NCI-H1417 (cell line): ENCODE data around the gene SRPRA.
"Not testable (repeated sequence)": the region's sequence is repeated elsewhere in the genome, so short reads cannot be mapped to it uniquely, and the experiment has no call there.

ENCODE experiments used
- DNase-seq, 3 experiments: peaks; one replicate each; lab custom pipeline; 2025; lab: John Stamatoyannopoulos, UW

SRPRA gene

GRCh38 chr11:126282736-126283591 lies 14.3 kb upstream of the SRPRA start, which contains the start of gene TIRAP:
Gene TIRAP (plus strand): TSS chr11:126283093. CDS start chr11:126290895, 7,802 bp downstream.
- DNase-seq: peak; percentile 32 to 91 (median 86)

- peak; percentile 26 to 86 (median 83) for DNase-seq
Observed at GRCh38 chr11:126282361-126282735, 13.7 kb upstream of the SRPRA start.

GRCh38 chr11:126281666-126282175 lies 13.0 kb upstream of the SRPRA start:
- DNase-seq: no peak

GRCh38 chr11:126281245-126281644 lies 12.6 kb upstream of the SRPRA start:
- peak in 1 of 3 experiments; percentile 72 for DNase-seq

- DNase-seq: no peak
Observed at GRCh38 chr11:126280595-126280994, 11.9 kb upstream of the SRPRA start.

GRCh38 chr11:126279191-126279590 lies 10.5 kb upstream of the SRPRA start:
- DNase-seq: no peak

GRCh38 chr11:126277780-126278179 lies 9.1 kb upstream of the SRPRA start:
- no peak for DNase-seq

- DNase-seq: no peak
Observed at GRCh38 chr11:126277322-126277721, 8.6 kb upstream of the SRPRA start.

GRCh38 chr11:126268361-126268707 lies 361 bp downstream of the SRPRA start:
- no peak for DNase-seq

- DNase-seq: no peak
Observed at GRCh38 chr11:126267650-126268049, 1.0 kb downstream of the SRPRA start.

- DNase-seq: no peak
Observed at GRCh38 chr11:126265811-126266210, 2.9 kb downstream of the SRPRA start.

- no peak for DNase-seq
Observed at GRCh38 chr11:126263489-126263888, 5.2 kb downstream of the SRPRA start.

GRCh38 chr11:126262216-126262615 lies 6.5 kb downstream of the SRPRA start:
- DNase-seq: no peak

- DNase-seq: no peak
Observed at GRCh38 chr11:126257764-126258163, 10.9 kb downstream of the SRPRA start.

- no peak for DNase-seq
Observed at GRCh38 chr11:126257144-126257543, 11.6 kb downstream of the SRPRA start.

- DNase-seq: no peak
Observed at GRCh38 chr11:126256216-126256615, 12.5 kb downstream of the SRPRA start.

- DNase-seq: not testable (repeated sequence)
Observed at GRCh38 chr11:126255507-126255906, 13.2 kb downstream of the SRPRA start.

GRCh38 chr11:126254819-126255218 lies 13.9 kb downstream of the SRPRA start:
- DNase-seq: no peak

GRCh38 chr11:126253265-126253664 lies 15.4 kb downstream of the SRPRA start:
- DNase-seq: no peak

- DNase-seq: no peak
Observed at GRCh38 chr11:126246636-126247035, 22.1 kb downstream of the SRPRA start.

GRCh38 chr11:126233391-126233790 lies 35.3 kb downstream of the SRPRA start:
- DNase-seq: no peak

GRCh38 chr11:126232683-126233082 lies 36.0 kb downstream of the SRPRA start:
- no peak for DNase-seq

GRCh38 chr11:126231725-126232459 lies 36.8 kb downstream of the SRPRA start:
- no peak for DNase-seq
